ENCODE data around the gene TNFRSF4. TPM values are rescaled to one million over a fixed set of nuclear protein-coding genes. Genes with fewer than 3 reads are reported as not detected.
A peak's percentile ranks its signal among the peaks of the same experiment; 100 is the strongest.
"Not testable (repeated sequence)": the region's sequence is repeated elsewhere in the genome, so short reads cannot be mapped to it uniquely, and the experiment has no call there.

TNFRSF4 gene
- 1 to 10 TPM; 1.2 to 1.6 TPM for total RNA-seq
- long read RNA-seq: 0 reads

DNA sequence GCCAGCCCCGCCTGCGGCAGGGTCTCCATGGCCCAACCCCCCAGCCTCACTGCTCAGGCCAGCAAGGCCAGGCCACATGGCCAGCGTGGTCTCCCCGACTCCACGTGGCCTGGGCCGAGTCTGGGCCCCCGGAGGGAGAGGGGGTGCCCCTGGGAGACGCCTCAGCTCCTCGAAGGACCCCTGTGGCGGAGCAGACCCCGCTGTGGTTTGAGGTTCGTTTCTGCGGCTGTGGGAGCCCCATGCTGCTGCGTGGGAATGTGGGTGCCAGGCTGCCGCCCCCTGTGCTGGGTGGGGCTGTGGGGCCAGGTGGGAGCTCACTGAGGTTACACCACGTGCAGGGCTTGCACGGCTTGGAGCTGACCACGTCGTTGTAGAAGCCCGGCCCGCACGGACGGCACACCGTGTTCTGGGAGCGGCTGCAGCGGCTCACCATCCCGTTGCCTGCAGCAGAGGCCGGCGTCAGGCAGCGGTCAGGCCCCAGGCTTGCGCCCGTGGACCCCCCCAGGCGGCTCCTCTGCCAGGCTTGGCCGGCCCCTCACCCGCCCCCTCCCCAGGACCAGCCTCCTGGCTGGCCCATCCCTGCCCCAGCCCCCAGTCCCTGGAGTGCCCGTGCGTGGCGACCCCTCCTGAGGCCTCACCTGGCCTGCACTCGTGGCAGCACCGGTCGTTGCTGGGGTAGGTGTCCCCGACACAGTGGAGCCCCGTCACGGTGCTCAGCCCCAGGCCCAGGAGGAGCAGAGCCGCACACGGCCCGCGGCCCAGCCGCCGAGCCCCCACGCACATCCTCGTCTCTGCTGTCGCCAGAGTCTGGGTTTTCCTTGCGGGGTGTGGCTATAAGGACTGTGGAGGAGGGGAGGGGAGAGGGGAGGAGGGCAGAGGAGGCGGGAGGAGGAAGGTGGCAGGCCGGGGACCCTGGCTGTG, at the start of gene TNFRSF4:
TNFRSF4 (minus strand) TSS at position 809 of the 921 bp plus-strand sequence; CDS start at position 783, 26 bp downstream.
- no peak for ATAC-seq
- intact Hi-C loops (cut with DNase I): no loop called here
- peak; percentile 28 for DNase-seq

DNA sequence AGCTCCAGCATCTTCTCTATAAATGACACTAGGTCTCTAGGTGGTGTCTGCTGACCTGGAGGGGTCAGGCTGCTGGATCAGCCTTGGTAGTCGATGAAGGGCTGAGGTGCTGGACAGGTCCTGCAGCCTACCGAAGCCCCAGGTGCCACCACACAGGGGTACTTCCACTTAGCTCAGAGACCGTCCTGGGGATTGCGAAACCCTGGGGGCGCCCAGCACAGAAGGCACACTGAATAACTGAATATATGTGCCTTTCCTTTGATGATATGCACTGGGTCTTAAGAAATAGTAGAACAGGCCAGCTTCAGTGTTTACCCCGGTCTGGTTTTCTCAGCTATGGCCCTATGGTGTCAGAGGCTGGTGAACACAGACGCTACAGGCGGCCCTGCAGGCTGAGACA, 48.8 kb upstream of the TNFRSF4 start:
- no peak for ATAC-seq
- no peak for DNase-seq
- intact Hi-C loops (cut with DNase I): no loop called here

DNA sequence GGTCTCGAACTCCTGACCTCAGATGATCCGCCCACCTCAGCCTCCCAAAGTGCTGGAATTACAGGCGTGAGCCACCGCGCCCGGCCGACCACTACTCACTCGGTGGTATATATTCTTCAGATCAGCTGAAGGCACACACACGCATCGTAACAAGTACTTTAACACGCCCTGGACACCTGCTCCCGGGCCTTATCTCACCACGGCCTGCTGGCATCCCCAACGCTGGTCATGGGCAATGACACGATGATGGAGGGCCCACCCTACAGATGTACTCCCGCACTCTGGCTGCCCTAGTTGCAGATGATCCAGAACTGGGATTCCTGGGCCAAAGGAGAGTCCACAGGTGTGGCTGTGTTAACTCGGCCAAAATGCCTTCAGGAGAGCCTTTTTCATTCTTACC, 48.1 kb upstream of the TNFRSF4 start:
- intact Hi-C loops (cut with DNase I): no loop called here
- no peak for DNase-seq
- no peak for ATAC-seq

DNA sequence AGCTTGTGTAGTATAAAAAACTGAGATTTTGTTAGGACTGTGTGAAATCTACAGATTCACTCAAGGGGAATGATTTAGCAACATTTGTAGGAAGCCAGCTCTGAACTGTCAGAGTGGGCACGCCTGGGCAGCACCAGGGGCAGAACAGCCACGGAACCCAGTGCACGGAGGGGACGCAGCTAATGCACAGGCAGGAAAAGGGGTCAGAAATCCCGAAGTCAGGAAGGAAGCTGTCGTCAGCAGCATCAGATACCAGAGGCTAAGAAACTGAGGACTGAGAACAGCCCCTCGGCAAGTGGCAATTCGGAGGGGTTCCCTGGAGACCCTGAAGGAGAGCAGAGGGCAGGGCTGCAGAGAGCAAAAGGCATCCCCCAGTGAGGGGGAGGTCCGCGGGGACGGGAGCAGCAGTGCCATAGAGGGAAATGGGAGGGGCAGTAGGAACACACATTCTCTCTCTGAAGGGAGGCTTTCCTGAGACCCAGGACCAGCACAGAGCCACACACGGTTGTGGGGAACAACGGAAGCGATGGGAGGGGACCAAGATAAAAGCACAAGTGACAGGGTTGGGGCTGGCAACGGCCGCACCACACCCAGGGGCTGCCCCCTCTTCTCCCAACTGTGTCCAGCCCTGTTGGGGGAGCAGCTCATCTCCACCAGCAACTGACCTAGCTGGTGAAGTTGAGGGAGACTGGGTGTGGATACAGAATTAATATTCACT, 47.0 kb upstream of the TNFRSF4 start:
- intact Hi-C loops (cut with DNase I): no loop called here
- ATAC-seq (peak in 1 of 2 donors; percentile 41), DNase-seq (no peak)

DNA sequence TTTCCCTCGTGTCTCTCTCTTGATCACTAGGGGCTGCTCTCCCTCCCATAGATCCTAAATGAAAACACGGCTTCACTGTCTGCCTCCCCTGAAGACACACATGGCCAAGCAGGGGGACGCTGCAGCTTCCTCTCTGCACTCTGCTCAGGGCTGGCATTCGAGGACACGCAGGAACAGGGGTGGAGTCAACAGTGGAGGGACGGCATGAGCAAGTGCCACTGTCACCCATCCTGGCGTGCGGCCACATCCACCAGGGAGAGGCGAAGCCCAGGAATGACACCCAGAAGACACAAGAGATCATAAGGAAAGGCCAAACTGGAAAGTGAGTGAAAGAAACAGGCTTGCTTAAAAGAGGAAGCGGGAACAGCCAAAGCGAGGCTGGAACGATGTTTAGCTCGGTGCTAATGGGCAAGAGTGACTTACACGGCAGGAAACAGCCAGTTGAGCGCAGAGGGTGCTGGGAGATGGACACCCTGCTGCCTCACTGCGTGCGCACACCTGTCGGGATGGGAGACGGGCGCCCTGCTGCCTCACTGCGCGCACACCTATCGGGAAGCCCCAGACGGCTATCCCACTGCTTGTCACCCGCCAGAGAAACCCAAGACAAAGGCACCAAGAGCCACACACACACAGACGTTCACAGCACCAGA, 46.1 kb upstream of the TNFRSF4 start:
- no peak for DNase-seq
- peak; percentile 65 to 79 for ATAC-seq
- intact Hi-C loops (cut with DNase I): no loop called here

DNA sequence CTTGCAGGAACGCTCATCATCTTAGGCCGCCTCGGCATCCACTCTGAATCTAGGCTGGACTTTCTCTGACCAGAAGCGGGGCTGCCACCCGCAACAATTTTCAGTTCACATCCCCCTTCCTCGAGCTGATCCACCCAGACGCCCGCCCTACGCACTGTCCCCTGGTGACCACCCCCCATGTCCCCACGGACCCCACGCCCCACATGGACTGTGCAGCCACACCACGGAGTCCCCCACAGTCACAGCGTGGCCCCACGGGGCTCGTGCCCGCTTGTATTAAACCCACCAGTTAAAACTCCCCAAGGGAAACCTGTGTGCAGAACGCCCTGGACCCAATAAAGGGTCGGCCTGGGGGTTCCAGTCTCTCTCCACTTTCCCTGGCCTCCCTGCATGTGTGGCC, 45.6 kb upstream of the TNFRSF4 start:
- intact Hi-C loops (cut with DNase I): no loop called here
- no peak for ATAC-seq
- no peak for DNase-seq

DNA sequence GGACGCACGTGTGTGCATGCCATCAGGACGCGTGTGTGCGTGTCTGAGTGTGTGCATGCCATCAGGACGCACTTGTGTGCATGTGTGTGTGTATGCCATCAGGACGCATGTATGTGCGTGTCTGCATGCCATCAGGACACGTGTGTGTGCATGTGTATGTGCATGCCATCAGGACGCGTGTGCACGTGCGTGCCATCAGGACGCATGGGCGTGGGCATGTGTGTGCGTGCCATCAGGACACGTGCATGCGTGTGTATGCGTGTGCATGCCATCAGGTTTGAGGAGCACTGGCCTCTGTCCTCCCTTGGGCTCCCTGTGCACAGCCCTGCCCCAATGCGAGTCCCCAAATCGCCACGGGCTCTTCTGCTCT, 45.2 kb upstream of the TNFRSF4 start:
- intact Hi-C loops (cut with DNase I): no loop called here
- DNase-seq: no peak
- ATAC-seq: no peak

DNA sequence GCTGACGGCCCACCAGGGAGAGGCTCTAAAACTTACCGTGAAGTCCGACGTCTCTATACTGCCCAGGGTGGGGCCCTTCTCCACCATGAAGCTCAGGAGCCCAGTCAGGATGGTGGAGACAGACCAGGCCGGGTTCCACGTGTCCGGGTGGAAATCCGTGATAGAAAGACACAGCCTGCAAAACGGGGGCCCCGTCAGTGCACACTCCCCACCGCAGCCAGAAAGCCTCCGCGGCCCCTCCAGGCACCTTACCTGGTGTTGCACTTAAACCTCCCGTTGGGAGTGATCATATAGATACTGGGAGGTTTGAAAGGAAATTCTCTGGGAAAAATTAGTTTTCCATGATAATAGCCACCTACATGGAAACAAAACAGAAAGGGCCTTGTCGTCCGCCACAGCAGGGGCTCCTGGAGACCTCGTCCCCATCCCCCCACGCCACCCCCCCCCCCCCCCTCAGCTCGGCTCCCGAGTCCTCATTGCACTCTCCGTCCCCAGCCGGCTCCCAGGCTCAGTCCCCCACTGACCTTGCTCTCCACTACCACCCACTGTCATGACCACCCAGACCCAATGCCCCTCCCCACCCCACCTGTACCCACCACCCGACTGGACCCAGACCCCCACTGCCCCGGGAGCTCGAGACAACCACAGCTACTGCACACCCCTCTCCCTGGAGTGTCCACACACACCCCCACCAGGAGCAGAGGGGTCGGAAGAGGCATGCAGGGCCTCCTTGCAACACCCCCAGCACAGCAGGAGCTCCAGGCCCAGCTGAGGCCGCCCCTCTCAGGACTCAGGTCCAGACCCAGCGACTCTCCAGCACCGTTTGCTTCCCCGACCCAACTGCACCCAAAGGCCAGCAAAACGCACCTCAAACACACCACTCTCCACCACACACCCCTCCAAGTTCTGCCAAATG, 43.3 kb upstream of the TNFRSF4 start:
- ATAC-seq (no peak), DNase-seq (no peak)
- intact Hi-C loops (cut with DNase I): no loop called here

DNA sequence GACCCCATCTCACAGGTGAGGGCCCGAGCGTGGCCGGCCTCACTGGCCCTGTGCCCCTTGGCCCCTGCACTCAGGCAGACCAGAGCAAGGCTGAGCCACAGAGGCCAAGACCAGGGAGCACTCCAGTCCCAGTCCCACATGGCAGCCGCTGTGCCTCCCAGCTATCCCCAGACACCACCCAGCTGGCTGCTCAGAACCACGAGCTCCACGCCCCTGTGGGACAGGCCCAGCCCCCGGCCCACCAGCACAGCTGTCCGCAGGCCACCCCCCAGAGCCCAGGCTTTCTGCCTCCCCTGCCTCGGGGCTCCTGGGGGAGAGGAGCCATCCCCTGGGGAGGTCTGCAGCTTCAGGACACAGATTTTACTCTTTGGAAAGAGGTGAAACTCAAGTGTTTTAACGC, 41.7 kb upstream of the TNFRSF4 start:
- DNase-seq (no peak), ATAC-seq (no peak)
- intact Hi-C loops (cut with DNase I): no loop called here

DNA sequence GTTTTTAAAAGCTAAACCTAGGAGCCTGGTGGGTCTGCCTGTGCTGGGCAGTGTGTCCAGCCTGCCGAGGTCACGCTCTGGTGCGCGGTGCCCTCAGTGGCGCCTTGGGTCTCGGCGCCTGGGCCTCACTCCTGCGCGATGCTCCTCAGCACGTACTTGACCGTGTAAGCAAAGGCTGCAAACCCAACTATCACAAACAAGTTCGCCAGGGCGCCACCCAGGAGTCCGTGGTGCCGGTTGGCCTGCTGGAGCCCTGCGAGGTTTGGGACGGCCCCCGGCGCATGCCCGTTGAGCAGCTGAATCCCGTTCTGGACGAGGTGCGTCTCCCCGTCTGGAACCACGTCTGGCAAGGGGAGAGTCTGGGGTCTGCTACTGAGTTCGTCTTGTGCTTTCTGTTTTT, 41.1 kb upstream of the TNFRSF4 start:
- intact Hi-C loops (cut with DNase I): no loop called here
- no peak for ATAC-seq
- no peak for DNase-seq

DNA sequence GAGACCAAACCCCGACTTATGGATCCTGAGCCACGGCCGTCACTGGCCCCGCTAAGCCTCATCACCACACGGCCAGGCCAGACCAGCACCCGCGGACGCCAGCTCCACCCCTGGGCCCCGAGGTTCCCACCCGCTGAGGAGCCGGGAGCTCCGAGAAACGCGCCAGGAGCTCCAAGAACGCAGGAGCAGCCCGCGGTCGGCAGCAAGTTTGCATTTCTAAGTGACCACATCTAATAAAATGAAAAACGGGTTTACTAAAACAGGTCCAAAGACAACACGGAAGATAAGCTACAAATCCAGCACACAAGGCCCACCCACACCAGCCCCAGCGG, 40.7 kb upstream of the TNFRSF4 start:
- intact Hi-C loops (cut with DNase I): no loop called here
- no peak for DNase-seq
- ATAC-seq: no peak

DNA sequence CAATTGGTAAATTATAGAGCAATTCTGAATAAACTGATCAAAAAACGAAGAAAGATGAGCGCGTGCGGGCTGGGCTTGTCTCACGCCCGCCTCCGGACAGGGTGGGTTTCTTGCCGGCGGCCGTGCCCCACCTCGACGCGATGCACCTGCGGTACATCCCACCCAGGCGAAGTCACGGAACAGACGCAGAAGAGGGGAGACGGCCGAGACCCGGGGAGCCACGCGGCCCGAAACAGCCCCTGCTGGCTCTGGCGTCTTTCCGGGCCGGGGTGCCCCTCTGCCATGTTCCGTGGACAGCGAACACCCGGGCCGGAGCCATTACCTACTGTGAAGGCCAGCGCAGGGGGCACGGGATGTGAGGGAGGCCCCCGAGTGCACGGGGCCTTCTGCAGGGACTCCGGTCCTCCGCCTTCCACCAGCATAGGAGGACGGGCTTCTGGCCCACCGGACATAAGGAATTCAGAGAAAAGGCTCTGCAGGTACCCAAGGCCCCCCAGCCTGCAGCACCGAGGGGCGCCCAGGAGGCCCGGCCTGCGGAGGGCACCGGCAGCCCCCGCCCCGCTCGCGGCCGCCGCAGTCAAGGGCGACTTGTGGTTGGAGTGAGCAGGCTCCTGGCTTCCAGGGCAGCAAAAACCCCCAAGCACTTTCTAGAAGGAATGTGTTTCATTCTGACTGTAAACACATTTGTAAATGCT, 40.2 kb upstream of the TNFRSF4 start:
- no peak for ATAC-seq
- DNase-seq: no peak
- intact Hi-C loops (cut with DNase I): loop anchor here in 1 of 2 donors (2.0 kb wide), 1 partner anchor 131 kb away; no protein-coding TSS in a partner anchor

DNA sequence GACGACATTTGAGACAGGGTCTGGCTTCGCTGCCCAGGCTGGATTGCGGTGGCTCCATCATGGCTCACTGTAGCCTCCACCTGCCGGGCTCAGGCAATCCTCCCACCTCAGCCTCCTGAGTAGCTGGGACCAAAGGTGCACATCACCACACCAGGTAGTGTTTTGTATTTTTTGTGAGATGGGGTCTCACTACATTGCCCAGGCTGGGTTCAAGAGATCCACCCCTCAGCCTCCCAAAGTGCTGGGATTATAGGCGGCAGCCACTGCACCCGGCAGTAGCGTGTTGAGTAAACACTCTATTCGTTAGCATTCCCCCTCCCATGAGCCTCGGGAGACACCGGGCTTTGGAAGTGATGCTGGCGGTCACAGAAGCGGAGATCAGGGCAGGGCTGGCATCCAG, 39.4 kb upstream of the TNFRSF4 start:
- DNase-seq (no peak), ATAC-seq (no peak)
- intact Hi-C loops (cut with DNase I): loop anchor here in 1 of 2 donors (2.0 kb wide), 1 partner anchor 131 kb away; no protein-coding TSS in a partner anchor

DNA sequence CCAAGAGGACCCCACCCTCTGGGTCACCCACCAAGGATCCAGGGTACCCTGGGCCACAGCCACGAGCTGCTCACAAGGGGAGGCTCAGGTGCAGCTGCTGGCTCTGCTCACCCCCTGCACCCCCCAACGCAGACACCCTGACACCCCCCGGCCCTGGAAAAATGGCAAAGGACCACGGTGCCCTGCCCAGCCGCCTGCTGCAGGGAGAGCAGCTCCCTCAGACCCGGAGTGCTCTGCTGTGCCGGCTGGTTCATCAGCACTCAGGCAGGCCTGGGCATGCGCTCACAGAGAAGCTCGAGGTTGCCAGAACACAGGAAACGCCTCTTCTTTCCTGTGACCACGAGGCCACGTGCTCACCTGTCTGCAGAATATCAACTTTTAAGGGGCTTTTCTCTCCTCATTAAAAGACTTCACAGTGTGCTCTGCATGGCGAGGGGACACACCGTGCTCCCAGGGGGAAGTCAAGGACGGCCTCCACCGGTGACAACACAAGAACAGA, 36.9 kb upstream of the TNFRSF4 start:
- no peak for DNase-seq
- no peak for ATAC-seq
- intact Hi-C loops (cut with DNase I): no loop called here

DNA sequence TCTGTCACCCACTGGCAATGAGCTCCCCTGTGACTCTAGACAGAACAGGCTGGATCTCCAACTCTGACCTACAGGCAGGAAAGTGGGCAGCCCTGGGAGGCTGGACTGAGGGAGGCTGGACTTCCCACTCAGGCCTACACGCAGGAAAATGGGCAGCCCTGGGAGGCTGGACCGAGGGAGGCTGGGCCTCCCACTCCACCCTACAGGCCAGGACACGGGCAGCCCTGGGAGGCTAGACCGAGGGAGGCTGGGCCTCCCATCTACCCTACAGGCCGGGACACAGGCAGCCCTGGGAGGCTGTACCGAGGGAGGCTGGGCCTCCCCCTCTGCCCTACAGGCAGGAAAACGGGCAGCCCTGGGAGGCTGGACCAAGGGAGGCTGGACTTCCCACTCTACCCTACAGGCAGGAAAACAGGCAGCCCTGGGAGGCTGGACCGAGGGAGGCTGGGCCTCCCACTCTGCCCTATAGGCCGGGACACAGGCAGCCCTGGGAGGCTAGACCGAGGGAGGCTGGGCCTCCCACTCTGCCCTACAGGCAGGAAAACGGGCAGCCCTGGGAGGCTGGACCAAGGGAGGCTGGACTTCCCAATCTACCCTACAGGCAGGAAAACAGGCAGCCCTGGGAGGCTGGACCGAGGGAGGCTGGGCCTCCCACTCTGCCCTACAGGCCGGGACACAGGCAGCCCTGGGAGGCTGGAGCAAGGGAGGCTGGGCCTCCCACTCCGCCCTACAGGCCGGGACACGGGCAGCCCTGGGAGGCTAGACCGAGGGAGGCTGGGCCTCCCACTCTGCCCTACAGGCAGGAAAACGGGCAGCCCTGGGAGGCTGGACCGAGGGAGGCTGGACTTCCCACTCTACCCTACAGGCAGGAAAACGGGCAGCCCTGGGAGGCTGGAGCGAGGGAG, 34.3 kb upstream of the TNFRSF4 start:
- ATAC-seq, DNase-seq: not testable (repeated sequence)
- intact Hi-C loops (cut with DNase I): loop anchor here in 1 of 2 donors (5.0 kb wide), 1 partner anchor 131 kb away; the partner anchor contains the start of gene C1orf159

DNA sequence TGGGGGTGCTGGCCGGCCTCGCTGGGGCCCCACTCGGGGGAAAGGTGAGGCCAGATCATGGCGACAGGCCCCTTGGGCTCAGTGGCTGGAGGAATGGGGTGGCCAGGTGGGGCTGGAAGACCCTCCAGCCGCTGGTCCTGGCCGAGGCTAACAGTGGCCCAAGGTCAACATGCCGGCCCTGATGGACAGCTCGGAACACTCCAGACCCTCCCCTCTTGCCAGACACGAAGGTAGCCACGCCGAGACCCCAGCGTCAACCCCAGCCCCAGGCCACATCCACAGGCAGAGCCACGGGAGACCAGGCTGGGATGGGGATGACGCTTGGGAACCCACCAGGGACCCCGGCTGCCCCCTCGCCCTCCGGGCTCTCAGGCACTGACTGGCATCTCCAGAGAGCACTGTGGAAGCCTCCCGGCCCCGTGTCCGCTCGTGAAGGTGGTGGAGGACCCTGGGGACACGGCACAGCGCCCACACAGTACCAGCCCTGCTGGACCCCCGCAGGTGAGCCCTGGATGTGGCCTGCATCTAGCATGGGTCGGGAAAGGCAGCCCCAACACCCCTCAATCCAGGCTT, 33.5 kb upstream of the TNFRSF4 start:
- DNase-seq (no peak), ATAC-seq (no peak)
- intact Hi-C loops (cut with DNase I): loop anchor here in 1 of 2 donors (5.0 kb wide), 1 partner anchor 130 kb away; the partner anchor contains the start of gene C1orf159

Data from left cardiac atrium (tissue), 4 donors.